NCI-H510A (cell line): ENCODE data around the gene ID2.
"Not testable (repeated sequence)": the region's sequence is repeated elsewhere in the genome, so short reads cannot be mapped to it uniquely, and the experiment has no call there.

Experiments used
- DNase-seq: peaks from one replicate; lab custom pipeline; 2025; lab: John Stamatoyannopoulos, UW

Gene ID2

DNA sequence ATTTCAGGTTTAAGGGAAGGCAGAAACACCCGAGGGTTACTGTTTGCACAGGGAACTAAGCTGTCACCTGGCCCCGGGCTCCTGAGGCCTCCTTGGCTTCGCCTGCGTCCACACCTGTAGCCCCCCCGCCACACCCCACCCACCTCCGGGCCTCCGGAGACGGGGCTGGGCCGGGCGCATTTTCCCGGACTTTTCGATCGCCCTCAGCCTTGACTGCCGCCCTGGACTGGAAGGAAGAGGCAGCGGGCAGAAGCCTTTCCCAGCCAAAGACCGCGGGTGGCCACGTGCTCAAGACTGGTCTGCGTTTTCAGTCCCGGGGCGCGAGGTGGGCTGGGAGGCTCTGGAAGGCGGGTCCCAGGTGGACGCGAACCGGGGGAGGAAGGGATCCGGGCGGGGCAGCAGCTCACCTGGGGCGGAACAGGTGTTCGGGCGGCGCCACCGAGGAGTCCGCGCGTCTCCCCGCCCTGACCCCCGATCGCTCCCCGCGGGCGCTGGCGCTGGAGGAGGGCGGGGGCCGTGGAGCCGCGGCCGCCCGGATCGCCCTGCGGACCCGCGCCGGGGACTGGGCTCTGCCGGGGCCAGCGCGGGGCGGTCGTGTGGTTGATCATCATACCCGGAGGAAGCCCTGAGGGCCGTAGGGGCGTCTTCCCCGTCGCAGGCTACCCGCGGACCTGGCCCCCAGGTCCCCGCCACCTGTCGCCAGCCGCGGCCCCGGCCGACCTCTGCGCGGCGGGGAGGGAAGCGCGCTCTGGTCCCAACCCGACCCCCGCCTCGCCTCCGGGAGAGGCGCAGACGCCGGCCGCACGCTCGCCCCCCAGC, 3.2 kb downstream of the ID2 start:
- peak; percentile 78 for DNase-seq

DNA sequence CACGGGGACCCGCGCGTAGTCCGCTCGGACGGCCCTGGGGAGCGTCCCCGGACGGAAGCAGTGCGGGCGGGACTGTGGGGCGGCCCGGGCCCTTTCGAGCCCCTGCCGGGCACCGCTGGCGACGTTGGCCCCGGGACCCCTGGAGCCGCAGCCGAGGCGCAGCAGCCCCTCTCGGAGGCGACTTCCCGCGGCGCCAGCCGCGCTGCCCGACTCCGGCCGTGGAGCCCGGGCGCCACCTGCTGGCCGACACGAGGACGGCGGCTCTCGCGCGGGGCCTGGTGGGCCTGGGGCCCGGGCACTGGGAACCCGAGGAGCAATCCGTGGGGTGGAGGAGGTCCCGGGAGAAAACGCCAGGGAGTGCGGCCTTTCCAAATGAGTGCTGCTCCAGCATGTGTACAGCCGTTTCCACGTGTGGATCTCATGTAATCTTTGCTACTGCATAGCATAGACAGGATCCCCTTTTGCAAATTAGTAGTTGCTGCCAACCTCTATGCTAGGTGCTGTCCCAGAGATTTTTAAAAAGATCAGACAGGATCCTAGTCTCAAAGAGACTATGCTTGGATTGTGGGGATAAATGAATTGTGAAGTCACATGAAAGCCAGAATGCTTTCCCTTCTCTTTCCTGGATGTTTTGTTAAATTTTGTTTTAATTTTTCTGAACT, 4.0 kb downstream of the ID2 start:
- peak; percentile 45 for DNase-seq

DNA sequence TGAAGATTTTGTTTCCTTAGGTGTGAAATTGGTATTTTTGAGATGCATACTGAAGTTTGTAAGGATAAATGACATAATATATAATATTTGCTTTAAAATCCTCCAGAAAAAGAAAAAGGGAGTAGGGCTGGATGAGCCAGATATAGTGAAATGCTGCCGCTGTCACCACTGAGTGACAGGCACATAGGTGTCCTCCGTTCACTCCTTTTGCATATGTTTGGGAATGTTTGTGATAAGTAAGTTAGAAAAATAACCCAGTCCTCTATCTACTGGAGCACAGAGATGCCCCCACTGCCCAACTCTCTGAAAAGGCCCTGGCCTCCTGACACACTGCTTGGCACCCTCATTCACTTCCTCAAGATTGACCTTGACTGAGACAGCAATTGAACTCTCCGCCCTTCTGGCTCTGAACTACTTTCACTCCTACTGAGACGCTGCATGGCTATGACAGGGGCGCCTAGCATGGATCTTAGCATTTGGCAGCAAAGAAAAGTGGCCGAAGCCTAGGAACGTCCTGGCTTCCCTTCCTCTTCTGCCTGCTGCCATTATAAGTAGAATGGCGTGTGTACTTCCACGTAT, 10.1 kb downstream of the ID2 start:
- no peak for DNase-seq

DNA sequence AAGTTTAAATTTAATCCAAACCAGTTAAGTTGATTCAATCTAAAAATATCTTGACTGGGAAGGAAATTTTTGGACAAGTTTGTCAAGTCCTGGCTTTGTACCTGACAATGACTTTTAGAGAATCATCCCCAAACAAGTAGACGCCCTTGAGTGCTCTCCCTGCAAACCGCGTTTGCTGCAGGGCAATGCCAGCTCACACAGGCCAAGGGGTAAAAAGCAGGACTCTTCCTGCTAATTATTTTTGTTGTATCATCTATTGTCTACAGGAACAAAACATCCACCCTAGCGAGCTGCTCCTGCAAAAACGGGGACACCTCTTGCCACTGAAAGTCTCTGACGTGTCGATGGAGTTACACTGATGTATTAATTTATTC, 10.9 kb downstream of the ID2 start:
- no peak for DNase-seq

DNA sequence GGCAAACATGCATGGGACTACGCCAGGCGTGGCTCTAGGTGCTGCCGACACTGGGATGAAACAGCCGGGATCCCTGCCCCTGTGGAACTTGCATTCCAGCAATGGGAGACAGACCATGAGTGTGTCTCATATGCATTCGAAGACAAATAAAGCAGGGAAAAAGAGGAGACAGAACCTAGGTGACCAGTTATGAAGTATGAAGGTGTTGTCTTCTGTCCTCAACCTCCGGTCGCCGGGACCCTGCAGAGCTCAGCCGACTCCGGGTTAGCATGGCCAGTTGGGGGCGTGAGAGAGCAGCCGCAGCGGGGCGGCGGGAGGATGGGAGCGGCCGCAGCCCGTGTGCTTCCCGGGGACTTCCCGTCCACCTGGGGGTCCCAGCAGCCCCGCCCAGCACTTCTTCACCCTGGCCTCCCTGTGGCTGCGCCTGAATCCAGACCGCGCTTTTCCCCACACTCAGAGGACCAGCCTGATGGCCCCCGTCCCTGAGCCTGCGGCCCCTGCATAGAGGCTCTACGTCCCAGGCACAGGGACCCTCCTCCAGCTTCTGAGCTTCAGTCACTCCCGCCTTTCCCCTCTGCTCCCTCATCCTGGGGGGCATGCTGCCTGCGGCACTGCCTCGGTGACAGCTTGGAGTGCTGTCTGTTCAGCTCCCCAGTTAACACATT, 11.4 kb downstream of the ID2 start:
- DNase-seq, result no peak

DNA sequence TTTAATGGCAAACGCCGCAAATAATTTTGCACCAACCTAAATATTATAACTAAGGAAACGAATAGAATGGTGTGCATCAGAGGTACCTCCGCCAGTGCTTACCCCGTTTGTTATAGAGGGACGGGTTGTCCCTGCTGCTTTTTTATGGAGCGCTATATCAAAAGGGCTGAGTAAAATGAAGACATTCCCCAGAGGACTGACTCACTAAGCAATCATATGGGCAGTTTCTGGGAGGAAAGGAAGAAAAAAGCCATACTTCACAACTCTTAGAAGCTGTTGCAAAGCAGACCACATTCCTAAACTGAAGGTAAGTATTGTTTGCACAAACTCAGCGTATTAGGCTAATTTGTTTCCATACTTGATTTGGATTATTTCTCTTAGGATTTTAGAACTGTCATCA, 12.9 kb downstream of the ID2 start:
- no peak for DNase-seq

DNA sequence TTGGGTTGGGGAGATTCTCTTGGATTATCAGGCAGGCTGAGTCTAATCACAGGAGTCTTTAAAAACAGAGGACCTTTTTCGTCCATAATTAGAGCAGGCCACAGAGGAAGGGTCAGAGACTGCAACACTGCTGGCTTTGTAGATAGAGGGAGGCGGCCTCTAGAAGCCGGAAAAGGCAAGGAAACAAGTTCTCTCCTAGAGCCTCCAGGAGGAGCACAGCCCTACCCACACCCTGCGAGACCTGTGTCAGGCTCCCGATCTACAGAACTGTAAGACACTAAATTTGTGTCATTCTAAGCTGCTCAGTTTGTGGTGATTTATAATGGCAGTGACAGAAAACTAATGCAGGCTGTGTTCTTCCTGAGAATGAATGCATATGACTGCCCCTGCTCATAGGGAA, 15.3 kb downstream of the ID2 start:
- no peak for DNase-seq

DNA sequence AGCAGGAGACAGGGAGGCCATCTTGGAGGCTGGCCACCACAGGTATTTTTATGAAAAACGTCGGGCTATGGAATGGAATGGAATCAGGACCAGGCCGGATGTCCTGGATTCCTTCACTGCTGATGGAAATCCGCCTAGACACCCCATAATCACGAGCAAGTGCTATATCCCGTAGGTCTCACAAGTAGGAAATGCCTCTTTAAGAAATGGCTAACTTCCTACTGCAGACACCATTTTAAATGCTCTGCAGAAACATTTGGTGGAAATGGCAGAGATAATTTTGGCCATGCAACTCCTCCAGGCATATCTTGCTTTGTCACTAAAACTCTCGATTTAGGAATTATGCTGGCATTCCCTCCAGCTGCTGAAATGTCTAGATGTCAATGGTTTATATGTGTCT, 18.0 kb downstream of the ID2 start:
- no peak for DNase-seq

DNA sequence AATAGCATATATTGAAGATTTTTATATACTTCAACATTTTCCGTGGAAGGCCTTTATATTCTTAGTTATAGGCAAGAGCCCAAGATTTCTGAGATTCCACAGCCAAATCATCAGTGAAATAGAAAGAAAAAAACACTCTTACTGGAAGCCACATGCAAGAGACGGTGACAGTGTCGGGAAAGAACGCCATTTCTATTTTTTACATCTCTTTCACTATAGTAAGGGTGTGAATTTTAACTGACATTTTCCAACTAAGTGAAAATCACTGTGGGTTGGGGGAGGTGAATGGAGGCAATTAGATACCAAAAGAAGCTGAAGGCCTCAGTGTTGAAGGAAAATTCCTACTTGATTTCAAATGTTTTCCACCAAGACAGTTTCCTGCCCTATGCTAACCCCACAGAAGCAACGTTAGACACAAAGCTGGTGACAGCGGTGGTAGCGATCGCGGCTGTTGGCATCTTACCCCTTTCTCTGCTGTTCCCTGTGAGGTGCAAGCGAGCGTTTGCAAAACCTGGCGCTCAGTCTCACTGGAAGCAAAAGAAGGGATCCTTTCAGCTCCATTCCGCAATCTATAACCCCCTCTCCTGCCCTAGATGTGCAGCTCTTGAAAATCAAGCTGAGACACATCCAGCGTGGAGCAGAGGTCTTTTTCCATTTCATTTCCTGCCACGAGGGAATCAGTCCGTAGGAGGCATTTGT, 20.0 kb downstream of the ID2 start:
- DNase-seq, result no peak

DNA sequence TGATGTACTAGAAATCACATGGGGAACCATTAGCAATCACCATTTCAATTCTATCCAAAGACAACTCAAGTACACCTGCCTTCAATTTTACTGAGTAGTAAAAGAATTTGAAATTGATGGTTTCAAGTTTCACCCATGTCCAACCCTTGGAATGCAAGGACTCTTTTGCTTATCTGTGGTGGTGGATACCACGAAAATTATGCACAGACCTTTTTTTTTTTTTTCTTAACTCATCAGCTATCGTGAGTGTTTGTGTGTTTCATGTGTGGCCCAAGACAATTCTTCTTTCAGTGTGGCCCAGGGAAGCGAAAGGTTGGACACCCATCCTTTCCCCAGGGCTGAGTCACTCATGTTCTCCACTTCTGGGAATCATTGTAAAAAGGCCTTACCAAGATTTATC, 23.1 kb downstream of the ID2 start:
- DNase-seq, result no peak

DNA sequence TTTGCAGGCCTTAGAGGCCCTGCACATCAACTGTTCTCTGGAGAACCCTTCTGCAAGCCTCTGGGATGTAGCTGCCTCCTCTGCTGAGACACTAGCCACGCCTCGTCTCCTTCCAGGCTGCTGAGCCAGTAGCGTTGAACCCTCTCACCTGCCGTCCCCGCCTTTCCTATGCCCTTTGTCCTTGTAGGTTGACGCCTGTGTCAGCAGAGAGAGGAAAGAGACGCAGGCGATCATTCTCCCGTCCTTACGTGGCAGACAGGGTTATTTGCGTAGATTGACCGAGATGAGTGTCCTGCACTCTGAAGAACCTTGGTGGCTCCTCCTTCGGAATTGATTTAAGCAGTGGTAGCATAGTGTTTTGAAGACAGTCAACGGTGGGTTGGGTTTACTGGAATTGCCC, 27.8 kb downstream of the ID2 start:
- no peak for DNase-seq

DNA sequence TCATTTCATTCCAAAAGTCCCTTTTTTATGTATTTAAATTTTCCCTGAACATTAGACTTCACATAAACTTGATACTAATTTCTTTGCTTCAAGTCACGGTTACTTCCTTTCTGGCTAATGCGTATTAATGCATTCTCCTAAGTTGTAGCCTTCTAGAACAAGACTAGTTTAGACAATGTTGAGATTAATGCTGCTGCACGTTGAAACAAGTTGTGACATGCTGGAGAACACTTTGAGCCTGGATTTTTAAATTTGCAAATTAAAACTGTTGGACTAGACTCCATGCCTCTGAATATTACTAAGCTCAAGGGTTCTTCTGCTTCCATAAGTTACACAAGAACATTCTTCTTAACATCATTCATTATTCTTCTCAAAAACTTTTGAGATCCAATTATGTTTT, 29.1 kb downstream of the ID2 start:
- DNase-seq, result no peak

DNA sequence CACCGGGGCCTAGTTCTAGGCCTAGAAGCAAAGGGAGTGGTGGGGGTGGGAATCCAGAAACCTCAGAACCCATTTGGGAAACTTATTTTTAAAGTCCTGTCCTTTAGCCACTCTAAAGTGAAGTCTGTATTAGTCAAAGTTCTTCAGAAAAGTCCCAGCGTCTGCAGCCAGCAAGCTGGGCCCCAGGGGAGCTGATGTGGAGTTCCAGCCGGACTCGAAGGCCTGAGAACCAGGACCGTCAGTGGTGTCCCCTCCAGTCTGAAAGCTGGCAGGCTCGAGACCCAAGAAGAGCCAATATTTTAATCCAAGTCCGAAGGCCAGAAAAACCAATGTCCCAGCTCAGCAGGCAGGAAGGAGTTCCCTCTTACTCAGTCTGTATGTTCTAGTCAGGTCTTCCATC, 32.4 kb downstream of the ID2 start:
- DNase-seq, result no peak

DNA sequence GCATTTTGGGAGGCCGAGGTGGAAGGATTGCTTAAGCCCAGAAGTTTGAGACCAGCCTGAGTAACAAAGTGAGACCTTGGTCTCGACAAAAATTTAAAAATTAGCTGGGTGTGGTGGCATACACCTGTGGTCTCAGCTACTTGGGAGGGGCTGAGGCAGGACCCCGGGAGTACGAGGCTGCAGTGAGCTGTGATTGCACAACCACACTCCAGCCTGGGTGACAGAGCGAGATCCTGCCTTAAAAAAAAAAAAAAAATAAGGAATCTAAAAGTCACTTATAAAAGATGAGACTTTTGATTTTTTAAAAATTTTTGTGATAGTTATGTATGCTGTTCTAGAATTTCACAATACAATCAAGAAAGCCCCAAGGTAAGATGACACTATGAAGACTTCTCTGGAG, 33.1 kb downstream of the ID2 start:
- no peak for DNase-seq

DNA sequence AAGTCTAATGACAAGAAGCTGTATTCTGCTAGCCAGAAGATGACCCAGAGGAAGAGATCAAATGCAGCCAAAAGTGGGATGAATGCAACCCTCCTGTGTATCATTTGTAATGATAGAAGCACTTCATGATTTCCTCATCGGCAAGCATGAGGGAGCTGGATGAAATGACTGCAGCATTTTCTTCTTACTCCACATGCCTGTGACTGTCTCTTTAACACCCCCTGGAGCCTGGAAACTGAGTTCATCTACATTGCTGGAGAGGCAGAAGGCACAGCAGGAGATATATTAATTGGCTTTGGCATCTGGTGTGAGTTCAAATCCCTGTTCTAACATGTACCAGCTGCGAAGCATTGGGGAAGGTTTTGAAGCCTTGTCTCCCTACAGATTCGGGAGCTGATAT, 37.7 kb downstream of the ID2 start:
- DNase-seq, result no peak

DNA sequence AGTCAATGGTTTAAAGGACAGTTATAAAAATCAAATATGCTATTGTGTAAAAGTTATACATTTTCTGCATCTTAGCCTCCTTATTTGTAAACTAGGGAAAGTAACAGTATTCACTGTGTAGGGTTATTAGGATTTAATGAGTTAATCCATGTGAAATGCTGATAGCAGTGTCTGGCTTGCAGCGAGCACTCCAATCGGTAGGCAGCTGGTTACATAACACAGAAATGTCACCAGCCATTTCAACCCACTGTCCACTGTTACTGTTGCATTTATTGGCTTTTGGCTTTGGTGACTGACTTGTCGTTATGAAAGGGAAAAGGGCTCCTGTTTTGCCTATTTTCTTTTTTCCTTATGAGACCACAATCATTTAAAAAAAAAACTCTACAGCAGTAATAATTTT, 38.9 kb downstream of the ID2 start:
- DNase-seq, result no peak

DNA sequence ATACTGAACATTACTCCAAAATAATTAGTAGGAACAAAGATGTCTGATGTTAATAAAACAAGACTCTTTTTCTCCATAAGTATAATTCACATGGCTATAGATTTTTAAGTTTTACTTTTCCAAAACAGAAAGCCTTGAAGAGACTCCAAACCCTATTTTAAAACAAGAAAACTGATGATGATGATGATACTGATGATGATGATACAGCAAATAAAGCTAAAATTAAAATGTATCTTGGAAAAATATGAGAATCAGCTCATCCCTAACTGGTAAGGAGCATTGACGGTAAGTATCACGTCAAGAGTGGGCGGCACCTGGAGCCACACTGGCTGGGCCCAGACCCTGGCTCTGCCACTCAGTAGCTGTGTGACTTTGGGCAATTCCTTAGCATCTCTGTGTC, 39.6 kb downstream of the ID2 start:
- DNase-seq, result no peak

DNA sequence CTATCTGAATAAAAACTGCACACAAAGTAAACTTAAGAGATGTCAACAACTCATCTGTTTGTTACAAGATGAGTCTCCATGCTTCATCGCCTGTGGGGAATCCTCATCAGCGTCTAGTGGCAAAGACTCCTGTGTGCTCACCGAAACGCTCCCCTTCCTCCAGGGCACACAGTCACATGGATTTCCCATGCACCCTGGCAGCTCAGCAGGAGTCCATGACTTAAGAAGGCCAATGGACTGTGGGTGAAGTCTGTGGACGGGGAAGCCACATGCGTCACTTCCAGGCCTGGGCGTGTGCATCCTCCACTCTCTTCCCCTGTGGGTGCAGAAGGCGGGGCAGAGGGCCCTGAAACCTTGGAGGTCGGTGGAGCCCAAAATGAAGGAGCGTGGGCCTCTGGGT, 41.1 kb downstream of the ID2 start:
- DNase-seq, result no peak

DNA sequence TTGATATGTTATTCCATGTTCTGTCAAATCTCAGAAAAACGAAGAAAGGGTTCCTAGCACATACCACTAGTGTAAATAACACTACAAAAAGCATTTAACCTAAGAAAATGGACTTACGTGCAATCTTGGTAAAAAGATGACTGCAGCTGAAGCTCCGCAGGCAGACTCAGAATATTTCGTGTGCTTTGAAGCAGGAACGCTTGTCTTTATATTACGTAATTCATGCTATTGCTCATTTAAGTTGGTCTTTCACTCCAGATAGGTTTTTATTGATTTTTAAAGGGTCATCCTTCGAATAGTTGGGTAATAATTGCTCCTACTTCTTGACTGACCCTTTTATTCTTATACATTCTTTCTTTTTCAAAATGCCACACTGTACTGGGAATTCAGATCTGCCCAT, 44.0 kb downstream of the ID2 start:
- DNase-seq, result no peak

DNA sequence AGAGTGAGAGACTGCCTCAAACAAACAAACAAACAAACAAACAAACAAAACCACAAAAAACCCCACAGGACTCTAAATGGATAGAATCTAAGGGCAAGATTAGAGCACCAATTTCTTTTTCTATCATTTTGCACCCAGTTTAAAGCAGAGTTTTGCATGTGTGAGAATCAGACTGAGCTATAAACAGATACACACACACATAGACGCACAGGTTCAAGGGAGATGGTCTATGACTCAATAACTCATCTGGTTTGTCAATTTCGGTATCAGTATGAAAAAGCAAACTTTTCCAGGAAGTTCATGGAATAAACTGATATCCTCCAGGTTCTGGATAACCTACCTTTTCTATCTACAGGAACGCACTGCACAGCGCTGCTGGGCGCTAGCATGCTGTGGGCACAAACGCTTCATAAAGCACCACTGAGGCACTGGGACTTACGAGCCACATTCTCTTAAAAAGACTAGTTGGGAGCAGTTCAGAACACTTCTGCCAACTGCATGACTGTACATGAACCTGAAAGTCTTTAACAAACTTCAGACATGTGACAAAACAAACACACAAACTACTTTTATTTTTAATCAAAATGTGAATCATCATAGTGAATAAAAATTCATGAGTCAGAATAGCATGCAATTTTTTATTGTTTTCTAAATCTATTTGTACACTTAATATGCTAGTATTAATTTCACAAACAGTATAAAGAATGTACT, 46.6 kb downstream of the ID2 start:
- no peak for DNase-seq

DNA sequence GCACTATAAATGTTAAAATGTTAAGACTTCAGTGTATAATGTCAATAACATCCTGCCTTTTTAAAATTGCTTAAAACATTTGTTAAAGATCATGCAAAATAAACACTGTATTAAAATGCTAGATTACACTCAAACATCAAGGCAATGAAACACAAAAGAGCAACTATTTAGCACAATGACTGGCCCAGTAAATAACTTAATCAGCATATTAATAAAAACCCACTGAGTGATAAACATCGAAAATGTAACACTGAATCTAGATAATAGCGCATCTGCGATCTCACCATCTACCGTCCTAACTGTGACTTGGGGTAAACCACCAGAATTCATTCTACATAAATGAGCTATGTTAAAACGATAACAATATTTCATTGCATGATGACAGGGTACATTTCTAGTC, 47.2 kb downstream of the ID2 start:
- DNase-seq, result not testable (repeated sequence)

DNA sequence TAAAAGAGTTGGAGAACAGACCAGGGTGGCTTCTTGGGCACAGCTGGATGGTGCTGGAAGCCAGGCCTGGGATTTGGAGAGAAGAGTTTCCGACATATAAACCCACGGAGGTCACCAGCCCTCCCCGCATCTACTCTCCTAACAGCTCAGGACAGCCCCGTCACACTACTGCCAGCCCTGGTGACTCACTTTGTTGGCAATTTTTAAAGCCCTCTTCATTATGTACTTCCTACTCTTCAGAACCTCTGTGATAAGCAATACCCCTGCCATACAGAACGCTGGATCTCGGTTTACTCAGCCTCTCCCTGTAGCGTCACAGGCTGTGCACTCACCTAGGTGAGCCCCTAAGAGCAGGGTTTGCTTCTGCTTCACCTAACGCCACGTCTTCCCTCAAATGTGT, 48.1 kb downstream of the ID2 start:
- DNase-seq, result no peak
